Measurements from ENCODE around the gene TOR1AIP2. TPM values are rescaled to one million over a fixed set of nuclear protein-coding genes. Genes with fewer than 3 reads are reported as not detected.
"Not testable (repeated sequence)": the region's sequence is repeated elsewhere in the genome, so short reads cannot be mapped to it uniquely, and the experiment has no call there.

TOR1AIP2 gene
- total RNA-seq, 1 experiment from 2014 or later: 122 TPM

- no peak for DNase-seq (ENCODE audit: extremely low read depth, low read depth)
Measured at GRCh38 chr1:179808503-179808902, 69.1 kb downstream of the TOR1AIP2 start.

DNA sequence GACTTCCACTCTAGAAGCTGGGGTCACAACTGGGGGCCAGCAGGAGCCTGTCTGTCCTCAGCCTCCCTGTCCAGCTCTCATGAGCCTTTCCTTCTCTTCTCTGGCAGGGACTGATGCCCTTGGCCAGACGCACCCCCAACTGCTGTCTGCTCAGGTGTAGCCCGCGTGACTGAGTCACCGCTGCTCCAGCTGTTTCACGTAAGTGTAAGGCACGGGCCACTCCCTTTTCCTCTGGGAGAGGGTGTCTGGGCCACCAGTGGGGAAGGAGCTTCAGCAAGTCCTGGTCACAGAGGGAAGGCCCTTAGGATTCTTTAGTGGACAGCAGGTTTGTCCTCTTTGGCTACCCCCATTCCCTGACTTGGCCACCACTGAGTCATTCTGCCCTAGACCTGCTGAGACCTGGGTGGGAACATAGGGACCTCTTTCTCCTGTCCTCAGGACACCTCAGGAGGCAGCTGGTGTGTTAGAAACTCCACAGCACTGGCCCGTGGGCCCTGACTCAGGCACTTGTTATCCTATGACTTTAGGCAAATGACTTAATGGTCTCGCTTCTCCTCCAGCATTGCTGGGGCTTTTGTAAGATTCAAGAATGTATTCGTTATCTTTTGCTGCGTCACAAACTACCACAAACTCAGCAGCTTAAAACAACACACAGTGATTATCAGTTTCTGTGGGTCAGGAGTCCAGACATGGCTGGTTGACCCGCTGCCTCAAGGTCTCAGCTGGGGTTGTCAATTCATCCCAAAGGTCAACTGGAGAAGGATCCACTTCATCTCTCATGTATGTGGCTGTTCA, 69.7 kb downstream of the TOR1AIP2 start:
- no peak for DNase-seq (ENCODE audit: extremely low read depth, low read depth)

DNA sequence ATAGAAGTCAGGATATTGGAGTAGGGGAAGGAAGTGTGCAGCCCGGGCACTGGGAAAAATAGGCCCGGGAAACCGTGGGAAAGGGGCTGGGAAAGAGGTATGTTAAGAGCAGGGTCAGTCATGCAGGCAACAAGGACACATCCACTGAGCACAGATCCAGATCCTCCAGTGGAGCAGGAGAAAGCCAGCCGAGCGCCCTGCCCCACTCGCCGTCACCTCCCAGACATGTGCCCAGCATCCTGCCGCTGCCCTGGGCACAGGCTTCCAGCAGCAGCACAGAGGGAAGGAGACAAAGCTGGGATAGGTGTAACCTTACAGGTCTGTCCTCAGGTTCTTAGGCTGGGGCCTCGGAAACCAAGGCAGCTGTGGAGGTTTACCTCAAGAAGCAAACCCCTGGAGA, 70.3 kb downstream of the TOR1AIP2 start:
- no peak for DNase-seq (ENCODE audit: extremely low read depth, low read depth)

GRCh38 chr1:179806333-179806732, 71.3 kb downstream of the TOR1AIP2 start:
- no peak for DNase-seq (ENCODE audit: extremely low read depth, low read depth)

GRCh38 chr1:179805291-179806195, 72.1 kb downstream of the TOR1AIP2 start:
- no peak for DNase-seq (ENCODE audit: extremely low read depth, low read depth)

DNA sequence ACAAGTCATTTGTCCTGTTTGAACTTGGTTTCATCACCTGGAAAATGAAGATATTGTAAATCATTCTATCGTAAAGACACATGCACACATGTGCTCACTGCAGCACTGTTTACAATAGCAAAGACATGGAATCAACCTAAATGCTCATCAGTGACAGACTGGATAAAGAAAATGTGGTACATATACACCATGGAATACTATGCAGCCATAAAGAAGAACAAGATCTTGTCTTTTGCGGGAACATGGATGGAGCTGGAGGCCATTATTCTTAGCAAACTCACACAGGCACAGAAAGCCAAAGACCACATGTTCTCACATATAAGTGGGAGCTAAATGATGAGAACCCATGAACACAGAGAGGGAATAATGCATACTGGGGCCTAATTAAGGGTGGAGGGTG, 73.2 kb downstream of the TOR1AIP2 start:
- DNase-seq (ENCODE audit: extremely low read depth, low read depth): not testable (repeated sequence)

GRCh38 chr1:179803918-179804317, 73.7 kb downstream of the TOR1AIP2 start:
- DNase-seq (ENCODE audit: extremely low read depth, low read depth): no peak

DNA sequence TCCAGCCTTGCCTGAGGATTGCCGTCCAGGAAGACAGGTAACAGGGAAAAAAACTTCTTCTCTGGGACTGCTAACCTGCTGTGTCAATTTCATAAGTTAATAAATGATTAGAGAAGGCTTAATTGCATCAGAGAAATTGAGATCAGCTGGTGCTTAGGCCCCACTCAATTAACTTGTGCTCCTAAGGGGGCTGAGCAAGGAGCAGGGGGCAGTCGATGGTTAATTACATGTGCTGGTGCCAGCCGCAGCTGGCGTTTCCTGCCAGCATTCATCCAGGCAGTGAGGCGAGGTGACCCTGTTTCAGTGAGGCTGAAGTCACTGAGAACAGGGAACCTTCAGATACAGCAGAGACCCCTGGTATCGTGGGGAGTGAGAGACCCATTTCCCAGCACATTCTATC, 74.5 kb downstream of the TOR1AIP2 start:
- DNase-seq (ENCODE audit: extremely low read depth, low read depth): no peak

DNA sequence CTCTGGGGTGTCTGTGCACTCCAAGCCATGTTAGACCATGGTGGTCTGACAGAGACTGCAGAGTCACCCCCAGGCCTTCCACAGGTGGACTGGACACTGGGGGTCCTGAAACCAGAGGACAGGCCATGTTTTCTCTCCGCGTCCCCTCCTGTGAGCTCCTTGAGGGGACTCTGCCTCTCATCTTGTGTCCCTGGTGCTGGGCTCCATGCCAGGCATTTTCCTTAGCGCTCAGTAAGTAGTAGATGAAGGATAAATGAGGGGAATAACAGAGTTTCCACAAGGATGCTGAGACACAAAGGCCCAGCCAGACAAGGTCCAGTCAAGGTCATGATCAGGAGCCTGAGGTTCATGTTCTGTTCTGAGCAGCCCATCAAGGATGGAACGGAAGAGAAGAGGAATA, 77.1 kb downstream of the TOR1AIP2 start:
- no peak for DNase-seq (ENCODE audit: extremely low read depth, low read depth)

- no peak for DNase-seq (ENCODE audit: extremely low read depth, low read depth)
Measured at GRCh38 chr1:179798864-179799516, 78.6 kb downstream of the TOR1AIP2 start.

- DNase-seq (ENCODE audit: extremely low read depth, low read depth): no peak
Measured at GRCh38 chr1:179798213-179798863, 79.3 kb downstream of the TOR1AIP2 start.

DNA sequence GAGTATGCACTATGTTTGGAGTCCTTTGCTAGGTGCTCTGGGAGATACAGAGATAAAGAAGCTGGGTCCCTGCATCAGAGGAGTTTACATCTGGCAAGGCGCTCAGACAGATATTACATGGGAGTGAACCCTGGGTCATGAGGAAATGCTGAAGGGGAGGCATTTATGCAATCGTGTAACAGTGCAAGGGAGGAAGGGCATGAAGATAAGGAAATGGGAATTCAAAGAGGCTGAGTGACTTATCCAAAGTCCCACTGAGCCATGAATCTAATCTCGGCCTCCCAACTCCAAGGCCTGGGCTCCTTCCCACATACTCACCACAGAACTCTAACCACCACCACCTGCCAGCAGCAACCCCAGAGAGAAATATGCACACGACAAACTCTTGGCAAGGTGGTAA, 82.9 kb downstream of the TOR1AIP2 start:
- DNase-seq (ENCODE audit: extremely low read depth, low read depth): no peak

- DNase-seq (ENCODE audit: extremely low read depth, low read depth): no peak
Measured at GRCh38 chr1:179794146-179794545, 83.5 kb downstream of the TOR1AIP2 start.

GRCh38 chr1:179793281-179793680, 84.3 kb downstream of the TOR1AIP2 start:
- DNase-seq (ENCODE audit: extremely low read depth, low read depth): no peak

Other genes starting within 250 kb of the TOR1AIP2 start
- gene FAM163A, start 134.5 kb downstream of the TOR1AIP2 start, total RNA-seq (2014; rRNA removed; shearing (Covaris generic)): 0.12 and 0.17 TPM in 2 replicates
- 55.3 and 57.7 TPM in 2 replicates for gene TOR1AIP1, start 4.5 kb upstream of the TOR1AIP2 start, total RNA-seq (2014; rRNA removed; shearing (Covaris generic))
- 52.0 and 54.7 TPM in 2 replicates for gene CEP350, start 77.0 kb upstream of the TOR1AIP2 start, total RNA-seq (2014; rRNA removed; shearing (Covaris generic))

All from NCI-H460 (cell line).